PC-9 (cell line): ENCODE results near the gene PPP2R3B. TPM values are rescaled to one million over a fixed set of nuclear protein-coding genes. Genes with fewer than 3 reads are reported as not detected.

Source experiments
- BruUV-seq: library from RNA; stranded (reverse); fragments of 400-500 nt; replicated peaks from 2 replicates; lab custom pipeline; 2021; lab: Mats Ljungman, UMichigan
- CTCF ChIA-PET: fragments of 300-600 bp; sonication (Branson Sonifier 250); formaldehyde crosslinking; loops from one replicate; lab custom pipeline; 2022; ENCODE audit warnings: antibody characterized with exemption; lab: Charles Lee
- POLR2A ChIA-PET: fragments of 300-600 bp; sonication (Branson Sonifier 250); formaldehyde crosslinking; loops from one replicate; lab custom pipeline; 2022; ENCODE audit warnings: antibody characterized with exemption; ENCODE audit not compliant: unreplicated experiment; lab: Charles Lee
- DNase-seq, 2 experiments: peaks; one replicate each; pipeline versions ENCODE4 v3.0.0 to v3.0.0-alpha.2; 2015 to 2022; ENCODE audit warnings: mixed read lengths in 1 of 2
- H2AFZ ChIP-seq: fragments of 200-600 bp; sonication (generic); 2 replicates; pipeline ENCODE4 v1.8.1; 2017; ENCODE audit warnings: antibody characterized with exemption
- H3F3A ChIP-seq: fragments of 200-600 bp; sonication (generic); 2 replicates; pipeline ENCODE4 v1.8.1; 2017; ENCODE audit warnings: antibody characterized with exemption, mild to moderate bottlenecking, low read depth; ENCODE audit not compliant: insufficient read depth
- H3K27ac ChIP-seq: fragments of 200-600 bp; sonication (generic); 2 replicates; pipeline ENCODE4 v1.6.1; 2016; ENCODE audit warnings: mixed run types
- H3K27me3 ChIP-seq: fragments of 200-600 bp; sonication (generic); 2 replicates; pipeline ENCODE4 v1.6.1; 2016; ENCODE audit warnings: low read depth, mixed run types; ENCODE audit not compliant: insufficient read depth
- H3K36me3 ChIP-seq: fragments of 200-600 bp; sonication (generic); 2 replicates; pipeline ENCODE4 v1.6.1; 2016; ENCODE audit warnings: low read depth, mixed run types
- H3K4me1 ChIP-seq: fragments of 200-600 bp; sonication (generic); replicated peaks from 2 replicates; pipeline ENCODE4 v1.6.1; 2016; ENCODE audit warnings: mixed run types; ENCODE audit not compliant: insufficient read depth
- H3K4me2 ChIP-seq: fragments of 200-600 bp; sonication (generic); 2 replicates; pipeline ENCODE4 v1.6.1; 2017; ENCODE audit warnings: mixed run types
- H3K4me3 ChIP-seq: fragments of 200-600 bp; sonication (generic); 2 replicates; pipeline ENCODE4 v1.6.1; 2016; ENCODE audit warnings: mixed run types
- H3K79me2 ChIP-seq: fragments of 200-600 bp; sonication (generic); 2 replicates; pipeline ENCODE4 v1.6.1; 2017; ENCODE audit warnings: low read depth, mixed run types
- H3K9me2 ChIP-seq: fragments of 200-600 bp; sonication (generic); 2 replicates; pipeline ENCODE4 v1.8.1; 2017; ENCODE audit warnings: mild to moderate bottlenecking; ENCODE audit not compliant: insufficient read depth
- H3K9me3 ChIP-seq: fragments of 200-600 bp; sonication (generic); 2 replicates; pipeline ENCODE4 v1.8.1; 2016; ENCODE audit warnings: low read depth; ENCODE audit not compliant: insufficient read depth
- H4K20me1 ChIP-seq: fragments of 200-600 bp; sonication (generic); 2 replicates; pipeline ENCODE4 v1.8.1; 2017; ENCODE audit not compliant: insufficient read depth
- EZH2 ChIP-seq: fragments of 200-600 bp; sonication (generic); IDR thresholded peaks from 2 replicates; pipeline ENCODE4 v1.8.0; 2017; ENCODE audit warnings: antibody characterized with exemption, low read depth
- intact Hi-C: fragments of 100-400 bp; cut with micrococcal nuclease; formaldehyde crosslinking; loops from one replicate; pipeline ENCODE4 v1.10.0; 2022; ENCODE audit not compliant: unreplicated experiment
- total RNA-seq: library from RNA; stranded (reverse); gene quantifications from 2 replicates; pipeline ENCODE4 v1.2.3, GENCODE V29; 2021
- TF ChIP-seq, protein P1 (sequence below): fragments of 200-600 bp; sonication (generic); conservative IDR thresholded peaks from 2 replicates; pipeline ENCODE4 v1.6.1; 2017; ENCODE audit warnings: mixed run types, antibody characterized with exemption, mild to moderate bottlenecking, moderate library complexity

Gene PPP2R3B
- total RNA-seq, 1 experiment from 2014 or later: 32.5 TPM

GRCh38 chrX:323721-324628 is 62.7 kb downstream of the PPP2R3B start:
- Histone ChIP-seq H3K9me3 (no peaks in the 10 kb centered on the region), H2AFZ (no peak overlapping the region), H3F3A (peaks cover 6% of the 10 kb centered on the region; the same call in 1 of the 2 replicates), H3K36me3 (no peaks in the 10 kb centered on the region), H3K9me2 (no peaks in the 10 kb centered on the region), H3K4me2 (no peak overlapping the region), H3K79me2 (0 out of 2 replicates have a peak, but pooled peaks cover 4% of the 10 kb centered on the region), H3K27ac (no peak overlapping the region), H3K4me3 (no peak overlapping the region), H4K20me1 (no peaks in the 10 kb centered on the region), H3K4me1 (no peaks in the 10 kb centered on the region), H3K27me3 (no peaks in the 10 kb centered on the region)
- CTCF ChIA-PET: no interaction called here
- no peak for TF ChIP-seq EZH2
- TF ChIP-seq, protein P1, sequence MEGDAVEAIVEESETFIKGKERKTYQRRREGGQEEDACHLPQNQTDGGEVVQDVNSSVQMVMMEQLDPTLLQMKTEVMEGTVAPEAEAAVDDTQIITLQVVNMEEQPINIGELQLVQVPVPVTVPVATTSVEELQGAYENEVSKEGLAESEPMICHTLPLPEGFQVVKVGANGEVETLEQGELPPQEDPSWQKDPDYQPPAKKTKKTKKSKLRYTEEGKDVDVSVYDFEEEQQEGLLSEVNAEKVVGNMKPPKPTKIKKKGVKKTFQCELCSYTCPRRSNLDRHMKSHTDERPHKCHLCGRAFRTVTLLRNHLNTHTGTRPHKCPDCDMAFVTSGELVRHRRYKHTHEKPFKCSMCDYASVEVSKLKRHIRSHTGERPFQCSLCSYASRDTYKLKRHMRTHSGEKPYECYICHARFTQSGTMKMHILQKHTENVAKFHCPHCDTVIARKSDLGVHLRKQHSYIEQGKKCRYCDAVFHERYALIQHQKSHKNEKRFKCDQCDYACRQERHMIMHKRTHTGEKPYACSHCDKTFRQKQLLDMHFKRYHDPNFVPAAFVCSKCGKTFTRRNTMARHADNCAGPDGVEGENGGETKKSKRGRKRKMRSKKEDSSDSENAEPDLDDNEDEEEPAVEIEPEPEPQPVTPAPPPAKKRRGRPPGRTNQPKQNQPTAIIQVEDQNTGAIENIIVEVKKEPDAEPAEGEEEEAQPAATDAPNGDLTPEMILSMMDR: no peak
- peak in 1 of 2 experiments; percentile 43 for DNase-seq
- POLR2A ChIA-PET: no interaction called here
- intact Hi-C loops: no loop called here
- no TSS peak for BruUV-seq

DNA sequence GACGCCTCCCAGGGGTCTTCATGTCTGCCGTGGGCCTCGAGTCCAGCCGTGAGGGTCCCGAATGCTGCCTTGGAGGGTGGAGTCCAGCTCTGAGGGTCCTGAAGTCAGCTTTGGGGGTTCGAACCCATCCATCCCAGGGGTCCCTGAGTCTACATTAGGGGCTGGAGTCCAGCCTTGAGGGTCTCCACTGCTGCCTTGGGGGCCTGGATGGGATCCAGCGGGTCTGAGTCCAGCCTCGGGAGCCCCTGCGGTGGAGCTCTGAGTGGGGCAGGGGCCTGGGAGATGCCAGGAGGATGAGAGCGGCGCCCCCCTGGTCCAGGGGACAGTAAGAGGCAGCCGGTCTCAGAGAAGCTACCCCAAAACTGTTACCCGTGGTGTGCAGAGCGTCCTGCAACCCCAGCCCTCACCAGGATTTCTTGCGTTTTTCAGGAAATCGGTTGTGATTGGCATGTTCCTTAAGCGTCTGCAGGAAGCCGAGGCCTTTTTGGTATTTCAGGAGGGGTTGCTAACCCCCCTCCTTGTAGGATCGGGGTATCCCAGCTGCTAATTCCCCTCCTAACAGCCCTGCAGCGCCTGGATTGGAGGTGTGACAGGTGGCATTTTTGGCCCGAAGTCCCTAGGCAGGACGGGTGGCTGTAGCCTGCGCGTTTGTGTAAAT is 66.5 kb downstream of the PPP2R3B start:
- Histone ChIP-seq H3K9me3 (no peaks in the 10 kb centered on the region), H3K79me2 (peaks cover 13% of the 10 kb centered on the region; the same call in 1 of the 2 replicates), H2AFZ (no peak overlapping the region), H4K20me1 (no peaks in the 10 kb centered on the region), H3K27me3 (no peaks in the 10 kb centered on the region), H3K27ac (no peak overlapping the region), H3K9me2 (no peaks in the 10 kb centered on the region), H3K4me1 (no peaks in the 10 kb centered on the region), H3F3A (peaks cover 6% of the 10 kb centered on the region; the same call in 1 of the 2 replicates), H3K4me2 (peak overlapping the region; percentile 84), H3K4me3 (peak overlapping the region; percentile 69), H3K36me3 (no peaks in the 10 kb centered on the region)
- intact Hi-C loops: no loop called here
- CTCF ChIA-PET: no interaction called here
- BruUV-seq: no TSS peak
- POLR2A ChIA-PET: no interaction called here
- no peak for DNase-seq
- no peak for TF ChIP-seq EZH2
- TF ChIP-seq, protein P1: no peak

DNA sequence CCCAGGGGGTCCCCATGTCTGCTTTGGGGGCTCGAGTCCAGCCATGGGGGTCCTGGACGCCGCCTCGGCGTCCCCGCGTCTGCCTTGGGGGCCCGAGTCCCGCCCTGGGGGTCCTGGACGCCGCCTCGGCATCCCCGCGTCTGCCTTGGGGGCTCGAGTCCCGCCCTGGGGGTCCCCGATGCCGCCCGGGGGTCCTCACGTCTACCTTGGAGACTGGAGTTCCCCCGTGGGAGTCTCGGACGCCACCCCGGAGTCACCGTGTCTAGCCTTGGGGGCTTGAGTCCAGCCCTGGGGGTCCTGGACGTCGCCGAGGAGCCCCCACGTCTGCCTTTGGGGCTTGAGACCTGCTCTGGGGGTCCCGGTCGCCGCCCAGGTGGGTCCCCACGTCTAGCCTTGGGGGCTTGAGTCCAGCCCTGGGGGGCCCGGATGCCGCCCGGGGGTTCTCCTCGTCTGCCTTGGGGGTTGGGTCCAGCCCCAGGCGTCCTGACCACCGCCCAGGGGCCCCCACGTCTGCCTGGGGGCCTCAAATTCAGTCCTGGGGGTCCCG is 67.1 kb downstream of the PPP2R3B start:
- ChIA-PET POLR2A (no interaction called here), CTCF (no interaction called here)
- peak overlapping the region; percentile 69 for H3K4me3 ChIP-seq
- peak overlapping the region; percentile 84 for H3K4me2 ChIP-seq
- no peak overlapping the region for H3K27ac ChIP-seq
- H4K20me1 ChIP-seq: no peaks in the 10 kb centered on the region
- no peaks in the 10 kb centered on the region for H3K9me3 ChIP-seq
- H3K36me3 ChIP-seq: no peaks in the 10 kb centered on the region
- intact Hi-C loops: loop anchor here (2.0 kb wide), 1 partner anchor 37 kb away; no protein-coding TSS in a partner anchor
- TF ChIP-seq EZH2: no peak
- TF ChIP-seq, protein P1: no peak
- H2AFZ ChIP-seq: peak overlapping the region; percentile 80; the same call in 1 of the 2 replicates
- H3K79me2 ChIP-seq: peaks cover 13% of the 10 kb centered on the region; the same call in 1 of the 2 replicates
- DNase-seq: no peak
- peaks cover 6% of the 10 kb centered on the region; the same call in 1 of the 2 replicates for H3F3A ChIP-seq
- H3K27me3 ChIP-seq: no peaks in the 10 kb centered on the region
- H3K4me1 ChIP-seq: no peaks in the 10 kb centered on the region
- H3K9me2 ChIP-seq: no peaks in the 10 kb centered on the region
- no TSS peak for BruUV-seq
